Measurements from ENCODE around the gene SECISBP2L. TPM values are rescaled to one million over a fixed set of nuclear protein-coding genes. Genes with fewer than 3 reads are reported as not detected.
"Not testable (repeated sequence)": the region's sequence is repeated elsewhere in the genome, so short reads cannot be mapped to it uniquely, and the experiment has no call there.

Gene SECISBP2L
- total RNA-seq, 4 donors from 2014 or later = 40.3 to 54.0 (median 44.0) TPM

DNA sequence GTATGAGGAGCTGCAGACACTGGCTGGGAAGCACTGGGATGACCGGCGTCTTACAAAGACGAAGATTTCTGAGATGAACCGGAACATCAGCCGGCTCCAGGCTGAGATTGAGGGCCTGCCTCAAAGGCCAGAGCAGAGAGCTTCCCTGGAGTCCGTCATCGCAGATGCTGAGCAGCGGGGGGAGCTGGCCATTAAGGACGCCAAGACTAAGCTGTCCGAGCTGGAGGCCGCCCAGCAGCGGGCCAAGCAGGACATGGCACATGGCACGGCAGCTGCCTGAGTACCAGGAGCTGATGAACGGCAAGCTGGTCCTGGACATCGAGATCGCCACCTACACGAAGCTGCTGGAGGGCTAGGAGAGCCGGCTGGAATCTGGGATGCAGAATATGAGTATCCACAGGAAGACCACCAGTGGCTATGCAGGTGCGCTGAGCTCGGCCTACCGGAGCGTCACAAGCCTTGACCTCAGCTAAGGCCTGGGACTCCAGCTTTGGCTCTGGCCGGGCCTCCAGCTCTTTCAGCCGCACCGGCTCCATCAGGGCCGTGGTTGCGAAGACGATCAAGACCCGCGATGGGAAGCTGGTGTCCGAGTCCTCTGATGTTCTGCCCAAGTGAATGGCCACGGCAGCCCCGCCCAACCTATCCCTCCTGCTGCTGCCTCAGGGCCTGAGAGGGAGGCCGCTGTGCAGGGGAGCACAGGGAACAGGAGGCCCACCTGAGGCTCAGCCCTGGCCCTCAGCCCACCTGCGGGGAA is 73.3 kb downstream of the SECISBP2L start:
- peak; percentile 79 for DNase-seq (ENCODE audit: extremely low spot score)
- H3K4me3 ChIP-seq = no peak overlapping the region
- H3K27ac ChIP-seq (replicated peaks in 1 of 4) = no peak overlapping the region
- 94% methylated on average over 28 of the region's 35 CpGs for WGBS
- H3K9me3 ChIP-seq = no peaks in the 10 kb centered on the region
- H3K4me1 ChIP-seq = peaks cover 5 to 18% (median 14%) of the 10 kb centered on the region in 4 donors
- H3K36me3 ChIP-seq = no peaks in the 10 kb centered on the region
- TF ChIP-seq, protein P1, sequence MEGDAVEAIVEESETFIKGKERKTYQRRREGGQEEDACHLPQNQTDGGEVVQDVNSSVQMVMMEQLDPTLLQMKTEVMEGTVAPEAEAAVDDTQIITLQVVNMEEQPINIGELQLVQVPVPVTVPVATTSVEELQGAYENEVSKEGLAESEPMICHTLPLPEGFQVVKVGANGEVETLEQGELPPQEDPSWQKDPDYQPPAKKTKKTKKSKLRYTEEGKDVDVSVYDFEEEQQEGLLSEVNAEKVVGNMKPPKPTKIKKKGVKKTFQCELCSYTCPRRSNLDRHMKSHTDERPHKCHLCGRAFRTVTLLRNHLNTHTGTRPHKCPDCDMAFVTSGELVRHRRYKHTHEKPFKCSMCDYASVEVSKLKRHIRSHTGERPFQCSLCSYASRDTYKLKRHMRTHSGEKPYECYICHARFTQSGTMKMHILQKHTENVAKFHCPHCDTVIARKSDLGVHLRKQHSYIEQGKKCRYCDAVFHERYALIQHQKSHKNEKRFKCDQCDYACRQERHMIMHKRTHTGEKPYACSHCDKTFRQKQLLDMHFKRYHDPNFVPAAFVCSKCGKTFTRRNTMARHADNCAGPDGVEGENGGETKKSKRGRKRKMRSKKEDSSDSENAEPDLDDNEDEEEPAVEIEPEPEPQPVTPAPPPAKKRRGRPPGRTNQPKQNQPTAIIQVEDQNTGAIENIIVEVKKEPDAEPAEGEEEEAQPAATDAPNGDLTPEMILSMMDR (IDR thresholded peaks at IDR 0.05) = no peak
- TF ChIP-seq POLR2AphosphoS5 (IDR thresholded peaks at IDR 0.05) (no peak), POLR2A (IDR thresholded peaks at IDR 0.05; ENCODE audit: low read depth) (no peak), EP300 (IDR thresholded peaks at IDR 0.05) (no peak)
- intact Hi-C loops (cut with DNase I) = no loop called here
- H3K27me3 ChIP-seq = no peaks in the 10 kb centered on the region

DNA sequence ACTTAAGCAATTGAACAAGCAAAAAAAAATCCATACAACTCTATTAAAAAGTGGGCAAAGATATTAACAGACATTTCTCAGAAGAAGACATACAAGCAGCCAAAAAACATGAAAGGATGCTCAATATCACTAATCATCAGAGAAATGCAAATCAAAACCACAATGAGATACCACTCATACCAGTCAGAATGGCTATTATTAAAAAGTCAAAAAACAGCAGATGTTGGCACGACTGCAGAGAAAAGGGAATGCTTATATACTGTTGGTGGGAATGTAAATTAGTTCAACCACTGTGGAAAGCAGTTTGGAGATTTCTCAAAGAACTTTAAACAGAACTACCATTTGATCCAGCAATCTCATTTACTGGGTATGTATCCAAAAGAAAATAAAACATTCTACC is 75.3 kb downstream of the SECISBP2L start:
- DNase-seq (ENCODE audit: extremely low spot score); H3K4me3 ChIP-seq; H3K36me3 ChIP-seq; H3K9me3 ChIP-seq; H3K27ac ChIP-seq (replicated peaks in 1 of 4); intact Hi-C loops (cut with DNase I); H3K27me3 ChIP-seq: not testable (repeated sequence)
- H3K4me1 ChIP-seq = peaks cover under 1 to 13% (median 9%) of the 10 kb centered on the region in 4 donors
- 82% methylated on average over 1 of the region's 1 CpG for WGBS

GRCh38 chr15:48968066-48968465 is 78.2 kb downstream of the SECISBP2L start:
- WGBS = 88% methylated on average over 4 of the region's 4 CpGs
- Histone ChIP-seq H3K4me1 (peaks cover 8 to 17% (median 16%) of the 10 kb centered on the region in 4 donors), H3K4me3 (no peak overlapping the region), H3K9me3 (no peaks in the 10 kb centered on the region), H3K36me3 (no peaks in the 10 kb centered on the region), H3K27me3 (no peaks in the 10 kb centered on the region), H3K27ac (replicated peaks in 1 of 4) (no peak overlapping the region)
- TF ChIP-seq, protein P1 (IDR thresholded peaks at IDR 0.05) = no peak
- no peak for TF ChIP-seq EP300 (IDR thresholded peaks at IDR 0.05)
- TF ChIP-seq POLR2A (IDR thresholded peaks at IDR 0.05; ENCODE audit: low read depth) = no peak
- no peak for TF ChIP-seq POLR2AphosphoS5 (IDR thresholded peaks at IDR 0.05)
- intact Hi-C loops (cut with DNase I) = no loop called here
- no peak for DNase-seq (ENCODE audit: extremely low spot score)

- Histone ChIP-seq H3K4me1 (peaks cover 12 to 24% (median 23%) of the 10 kb centered on the region in 4 donors), H3K27me3 (no peaks in the 10 kb centered on the region), H3K36me3 (no peaks in the 10 kb centered on the region), H3K4me3 (no peak overlapping the region), H3K9me3 (no peaks in the 10 kb centered on the region), H3K27ac (replicated peaks in 1 of 4) (no peak overlapping the region)
- no peak for TF ChIP-seq POLR2AphosphoS5 (IDR thresholded peaks at IDR 0.05)
- TF ChIP-seq, protein P1 (IDR thresholded peaks at IDR 0.05) = no peak
- TF ChIP-seq POLR2A (IDR thresholded peaks at IDR 0.05; ENCODE audit: low read depth) = no peak
- TF ChIP-seq EP300 (IDR thresholded peaks at IDR 0.05) = no peak
- intact Hi-C loops (cut with DNase I) = no loop called here
- no peak for DNase-seq (ENCODE audit: extremely low spot score)
Observed at GRCh38 chr15:48967336-48967735, 78.9 kb downstream of the SECISBP2L start.

- no peaks in the 10 kb centered on the region for H3K27me3 ChIP-seq
Observed at GRCh38 chr15:48966595-48967301, 79.5 kb downstream of the SECISBP2L start.

More at GRCh38 chr15:48966595-48967301, 79.5 kb downstream of the SECISBP2L start:
- TF ChIP-seq POLR2A (IDR thresholded peaks at IDR 0.05; ENCODE audit: low read depth) (no peak), POLR2AphosphoS5 (IDR thresholded peaks at IDR 0.05) (no peak), EP300 (IDR thresholded peaks at IDR 0.05) (no peak)
- TF ChIP-seq, protein P1 (IDR thresholded peaks at IDR 0.05) = no peak
- H3K4me3 ChIP-seq = no peak overlapping the region
- peaks cover 14 to 25% (median 23%) of the 10 kb centered on the region in 4 donors for H3K4me1 ChIP-seq
- intact Hi-C loops (cut with DNase I) = no loop called here
- 66% methylated on average over 2 of the region's 2 CpGs for WGBS
- H3K36me3 ChIP-seq = no peaks in the 10 kb centered on the region
- no peak overlapping the region for H3K27ac ChIP-seq (replicated peaks in 1 of 4)
- DNase-seq (ENCODE audit: extremely low spot score) = peak; percentile 42
- H3K9me3 ChIP-seq = no peaks in the 10 kb centered on the region

Data from esophagus muscularis mucosa (tissue), 4 donors.